Left ventricle myocardium inferior (tissue), 1 donor: ENCODE data around the gene CRTC1. TPM values are rescaled to one million over a fixed set of nuclear protein-coding genes. Genes with fewer than 3 reads are reported as not detected.

Source experiments
- DNase-seq: peaks from one replicate; pipeline ENCODE4 v3.0.0-alpha.2; 2020
- H3K27ac ChIP-seq: fragments of 200-600 bp; replicated peaks from 2 replicates; pipeline ENCODE4 v1.8.0; 2021
- H3K27me3 ChIP-seq: fragments of 200-600 bp; 2 replicates; pipeline ENCODE4 v1.8.0; 2021; ENCODE audit warnings: low read depth
- H3K36me3 ChIP-seq: fragments of 200-600 bp; 2 replicates; pipeline ENCODE4 v1.8.0; 2021
- H3K4me1 ChIP-seq: fragments of 200-600 bp; 2 replicates; pipeline ENCODE4 v1.8.0; 2021
- H3K4me3 ChIP-seq: fragments of 200-600 bp; 2 replicates; pipeline ENCODE4 v1.8.0; 2021; ENCODE audit warnings: mild to moderate bottlenecking, moderate library complexity
- H3K9me3 ChIP-seq: fragments of 200-600 bp; replicated peaks from 2 replicates; pipeline ENCODE4 v1.8.0; 2021
- intact Hi-C: fragments of 100-400 bp; cut with micrococcal nuclease; formaldehyde crosslinking; loops from one replicate; pipeline ENCODE4 v1.11.0; 2022
- total RNA-seq: library from RNA; stranded (reverse); fragmentation: NEBNext Ultra II Directional; extraction: Animal tissue kit (Norgen Biotek cat#: 25700); gene quantifications from one replicate; pipeline ENCODE4 v1.2.1, GENCODE V29; 2021
- TF ChIP-seq, protein P1 (sequence below): fragments of 200-600 bp; IDR thresholded peaks from 2 replicates; pipeline ENCODE4 v1.8.0; 2021; ENCODE audit warnings: antibody characterized with exemption, mild to moderate bottlenecking, borderline replicate concordance
- donor health status: DM: no; HTN: yes; CAD: no; lungs with severe emphysema.

Gene CRTC1
- total RNA-seq, 1 donor from 2014 or later: 9.7 TPM

GRCh38 chr19:18712981-18713380 is 29.5 kb downstream of the CRTC1 start:
- intact Hi-C loops: no loop called here
- TF ChIP-seq, protein P1, sequence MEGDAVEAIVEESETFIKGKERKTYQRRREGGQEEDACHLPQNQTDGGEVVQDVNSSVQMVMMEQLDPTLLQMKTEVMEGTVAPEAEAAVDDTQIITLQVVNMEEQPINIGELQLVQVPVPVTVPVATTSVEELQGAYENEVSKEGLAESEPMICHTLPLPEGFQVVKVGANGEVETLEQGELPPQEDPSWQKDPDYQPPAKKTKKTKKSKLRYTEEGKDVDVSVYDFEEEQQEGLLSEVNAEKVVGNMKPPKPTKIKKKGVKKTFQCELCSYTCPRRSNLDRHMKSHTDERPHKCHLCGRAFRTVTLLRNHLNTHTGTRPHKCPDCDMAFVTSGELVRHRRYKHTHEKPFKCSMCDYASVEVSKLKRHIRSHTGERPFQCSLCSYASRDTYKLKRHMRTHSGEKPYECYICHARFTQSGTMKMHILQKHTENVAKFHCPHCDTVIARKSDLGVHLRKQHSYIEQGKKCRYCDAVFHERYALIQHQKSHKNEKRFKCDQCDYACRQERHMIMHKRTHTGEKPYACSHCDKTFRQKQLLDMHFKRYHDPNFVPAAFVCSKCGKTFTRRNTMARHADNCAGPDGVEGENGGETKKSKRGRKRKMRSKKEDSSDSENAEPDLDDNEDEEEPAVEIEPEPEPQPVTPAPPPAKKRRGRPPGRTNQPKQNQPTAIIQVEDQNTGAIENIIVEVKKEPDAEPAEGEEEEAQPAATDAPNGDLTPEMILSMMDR: no peak

DNA sequence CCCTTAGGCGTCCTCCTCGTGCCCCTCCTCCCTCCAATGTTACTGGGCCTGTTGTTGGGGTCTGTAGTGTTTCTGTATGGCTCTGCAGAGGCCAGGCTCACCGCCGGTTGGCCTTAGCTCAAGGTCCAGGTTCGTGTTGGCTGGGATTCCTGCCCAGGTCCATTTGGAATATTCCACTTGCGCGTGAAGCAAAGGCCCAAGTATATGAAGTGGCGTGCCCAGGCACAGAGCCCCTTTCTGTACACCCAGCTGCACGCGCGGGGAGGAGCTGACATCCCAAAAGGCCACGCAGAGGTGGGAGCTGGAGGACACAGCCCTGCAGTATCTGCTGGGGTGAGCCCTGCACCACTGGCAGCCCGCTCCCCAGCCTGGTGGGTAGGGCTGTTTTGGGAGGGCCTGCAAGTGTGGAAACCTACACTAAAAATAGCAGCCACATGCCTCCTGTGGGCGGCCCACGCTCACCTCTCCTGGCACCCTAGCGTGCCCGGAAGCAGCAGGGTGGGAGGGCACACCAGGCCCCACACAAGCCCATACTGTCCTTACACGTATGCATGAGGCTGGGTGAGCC is 30.2 kb downstream of the CRTC1 start:
- H3K4me3 ChIP-seq: no peak overlapping the region
- peaks cover 53% of the 10 kb centered on the region for H3K4me1 ChIP-seq
- DNase-seq: no peak
- intact Hi-C loops: no loop called here
- TF ChIP-seq, protein P1: no peak
- no peaks in the 10 kb centered on the region for H3K36me3 ChIP-seq
- no peaks in the 10 kb centered on the region for H3K9me3 ChIP-seq
- H3K27me3 ChIP-seq: no peaks in the 10 kb centered on the region
- no peak overlapping the region for H3K27ac ChIP-seq

More at GRCh38 chr19:18712981-18713380, 29.5 kb downstream of the CRTC1 start:
- H3K27ac ChIP-seq: no peak overlapping the region
- peaks cover 57% of the 10 kb centered on the region for H3K4me1 ChIP-seq
- no peaks in the 10 kb centered on the region for H3K9me3 ChIP-seq
- DNase-seq: no peak
- no peaks in the 10 kb centered on the region for H3K27me3 ChIP-seq
- H3K4me3 ChIP-seq: no peak overlapping the region
- no peaks in the 10 kb centered on the region for H3K36me3 ChIP-seq

DNA sequence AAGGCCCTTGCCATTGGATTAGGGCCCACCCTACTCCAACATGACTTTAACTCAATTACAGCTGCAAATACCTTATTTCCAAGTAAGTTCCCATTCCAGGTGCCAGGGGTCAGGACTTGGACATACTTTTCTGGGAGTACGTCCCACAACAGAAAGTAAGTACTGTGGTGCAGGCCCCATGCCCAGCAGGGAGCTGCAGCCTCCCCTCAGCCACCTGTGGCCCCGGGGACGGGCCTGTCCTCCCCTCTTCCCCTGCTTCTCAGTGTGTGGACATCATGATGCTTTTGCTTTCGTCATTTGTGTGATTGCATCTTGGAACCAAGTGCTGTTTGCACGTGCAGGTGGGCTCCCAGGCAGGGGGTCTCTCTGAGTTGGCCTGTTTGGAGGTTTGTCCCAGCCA is 31.9 kb downstream of the CRTC1 start:
- Histone ChIP-seq H3K9me3 (no peaks in the 10 kb centered on the region), H3K27me3 (no peaks in the 10 kb centered on the region), H3K4me1 (peaks cover 46% of the 10 kb centered on the region), H3K27ac (no peak overlapping the region), H3K4me3 (no peak overlapping the region), H3K36me3 (no peaks in the 10 kb centered on the region)
- intact Hi-C loops: no loop called here
- TF ChIP-seq, protein P1: no peak
- no peak for DNase-seq

DNA sequence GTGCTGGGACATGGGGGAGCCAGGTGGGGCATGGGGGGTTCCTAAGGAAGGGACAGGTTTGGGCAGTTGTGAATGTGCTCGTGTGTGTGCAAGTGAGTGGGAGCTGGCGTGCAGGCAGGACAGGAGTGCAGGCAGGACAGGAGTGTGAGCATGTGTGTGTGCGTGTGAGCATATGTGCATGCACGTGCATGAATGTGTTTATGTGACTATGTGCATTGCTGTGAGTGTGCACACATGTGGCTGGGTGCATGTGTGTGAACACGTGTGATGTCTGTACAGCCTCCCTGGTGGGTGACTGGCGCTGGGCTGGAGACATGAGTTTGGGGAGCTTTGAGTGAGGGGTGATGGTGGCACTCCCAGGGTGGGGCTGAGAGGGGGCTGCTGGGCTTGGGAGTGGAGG is 33.4 kb downstream of the CRTC1 start:
- no peaks in the 10 kb centered on the region for H3K9me3 ChIP-seq
- DNase-seq: no peak
- TF ChIP-seq, protein P1: no peak
- H3K4me1 ChIP-seq: peaks cover 39% of the 10 kb centered on the region
- intact Hi-C loops: no loop called here
- H3K36me3 ChIP-seq: no peaks in the 10 kb centered on the region
- no peaks in the 10 kb centered on the region for H3K27me3 ChIP-seq
- H3K27ac ChIP-seq: no peak overlapping the region
- no peak overlapping the region for H3K4me3 ChIP-seq

GRCh38 chr19:18717601-18718000 is 34.1 kb downstream of the CRTC1 start:
- no peak for DNase-seq

More at GRCh38 chr19:18717601-18718000, 34.1 kb downstream of the CRTC1 start:
- Histone ChIP-seq H3K9me3 (no peaks in the 10 kb centered on the region), H3K4me1 (peaks cover 36% of the 10 kb centered on the region), H3K4me3 (no peak overlapping the region), H3K36me3 (peaks cover 4% of the 10 kb centered on the region), H3K27ac (no peak overlapping the region), H3K27me3 (no peaks in the 10 kb centered on the region)
- TF ChIP-seq, protein P1: no peak
- intact Hi-C loops: no loop called here
